ENCODE data around the gene TRPM3.

The TRPM3 gene

GRCh38 chr9:70486127-70486526 lies 635.3 kb downstream of the TRPM3 start:
- DNase-seq (ENCODE audit: extremely low read depth, low read depth), result no peak
- no peak for TF ChIP-seq CTCF (IDR thresholded peaks at IDR 0.05; ENCODE audit: low read depth, low read length)

- no peak for TF ChIP-seq CTCF (IDR thresholded peaks at IDR 0.05; ENCODE audit: low read depth, low read length)
- no peak for DNase-seq (ENCODE audit: extremely low read depth, low read depth)
These were observed 636.1 kb downstream of the TRPM3 start for GRCh38 chr9:70485273-70485858.

- DNase-seq (ENCODE audit: extremely low read depth, low read depth), result peak; percentile 60
- peak; percentile 80 for TF ChIP-seq CTCF (IDR thresholded peaks at IDR 0.05; ENCODE audit: low read depth, low read length)
These were observed 636.9 kb downstream of the TRPM3 start for GRCh38 chr9:70484232-70485130.

- no peak for TF ChIP-seq CTCF (IDR thresholded peaks at IDR 0.05; ENCODE audit: low read depth, low read length)
- DNase-seq (ENCODE audit: extremely low read depth, low read depth), result no peak
These were observed 640.0 kb downstream of the TRPM3 start for GRCh38 chr9:70481471-70481870.

- no peak for TF ChIP-seq CTCF (IDR thresholded peaks at IDR 0.05; ENCODE audit: low read depth, low read length)
- peak; percentile 70 for DNase-seq (ENCODE audit: extremely low read depth, low read depth)
These were observed 640.9 kb downstream of the TRPM3 start for GRCh38 chr9:70480405-70480980.

GRCh38 chr9:70479880-70480291 lies 641.5 kb downstream of the TRPM3 start:
- TF ChIP-seq CTCF (IDR thresholded peaks at IDR 0.05; ENCODE audit: low read depth, low read length), result no peak
- no peak for DNase-seq (ENCODE audit: extremely low read depth, low read depth)
